ENCODE measurements around the gene PPP1R9A.

Gene PPP1R9A

GRCh38 chr7:95342029-95342428 lies 434.6 kb downstream of the PPP1R9A start:
- in situ Hi-C loops (cut with MboI; ENCODE audit: low sequenced_read_pairs) = no loop called here

GRCh38 chr7:95342642-95343307 lies 435.4 kb downstream of the PPP1R9A start:
- in situ Hi-C loops (cut with MboI; ENCODE audit: low sequenced_read_pairs) = no loop called here
